ENCODE data around the gene IGFBP4.

The IGFBP4 gene

GRCh38 chr17:40498281-40499084, 55.2 kb downstream of the IGFBP4 start:
- H3K27ac ChIP-seq = peak overlapping the region; percentile 33 to 34
- DNase-seq (ENCODE audit: low spot score) = no peak
- H3K4me3 ChIP-seq = no peak overlapping the region
- no peak for TF ChIP-seq CTCF (IDR thresholded peaks at IDR 0.05)

- H3K27ac ChIP-seq = peak overlapping the region in 1 of 2 donors; percentile 76
- TF ChIP-seq CTCF (IDR thresholded peaks at IDR 0.05) = no peak
- peak overlapping the region; percentile 45 for H3K4me3 ChIP-seq
- DNase-seq (ENCODE audit: low spot score) = peak; percentile 87
Measured at GRCh38 chr17:40499551-40500189, 56.4 kb downstream of the IGFBP4 start.

- peak overlapping the region; percentile 45 for H3K4me3 ChIP-seq
- peak overlapping the region in 1 of 2 donors; percentile 76 for H3K27ac ChIP-seq
Measured at GRCh38 chr17:40500190-40500589, 56.9 kb downstream of the IGFBP4 start.

GRCh38 chr17:40500709-40501108, 57.5 kb downstream of the IGFBP4 start:
- Histone ChIP-seq H3K4me3 (no peak overlapping the region), H3K27ac (no peak overlapping the region)
- no peak for TF ChIP-seq CTCF (IDR thresholded peaks at IDR 0.05)
- DNase-seq (ENCODE audit: low spot score) = no peak

More at GRCh38 chr17:40500190-40500589, 56.9 kb downstream of the IGFBP4 start:
- TF ChIP-seq CTCF (IDR thresholded peaks at IDR 0.05) = no peak
- DNase-seq (ENCODE audit: low spot score) = no peak

- H3K27ac ChIP-seq = no peak within 1 kb of the TSS
- H3K4me3 ChIP-seq = no peak within 1 kb of the TSS
Measured at GRCh38 chr17:40501499-40501911, 58.3 kb downstream of the IGFBP4 start, which contains the start of gene TNS4. TSS of gene TNS4 (minus strand) at chr17:40501623. CDS start at chr17:40496425, 5,198 bp downstream.

GRCh38 chr17:40502716-40503115, 59.5 kb downstream of the IGFBP4 start:
- no peak for TF ChIP-seq CTCF (IDR thresholded peaks at IDR 0.05)
- Histone ChIP-seq H3K27ac (no peak overlapping the region), H3K4me3 (no peak overlapping the region)
- DNase-seq (ENCODE audit: low spot score) = no peak

More at GRCh38 chr17:40501499-40501911, 58.3 kb downstream of the IGFBP4 start, which contains the start of gene TNS4:
- no peak for TF ChIP-seq CTCF (IDR thresholded peaks at IDR 0.05)
- DNase-seq (ENCODE audit: low spot score) = no peak

Data from coronary artery (tissue), 2 donors.